IMR-90 (cell line): ENCODE data around the gene MTMR8. TPM values are rescaled to one million over a fixed set of nuclear protein-coding genes. Genes with fewer than 3 reads are reported as not detected.

Experiments
- ATAC-seq: fragments of 200-7000 bp; cut with Tn5 transposase; 2 replicates; pipeline ENCODE4 v1.9.1; 2020; ENCODE audit warnings: low read depth, mild to moderate bottlenecking, moderate library complexity
- BruUV-seq: library from RNA; stranded (reverse); fragments of 400-500 nt; replicated peaks from 2 replicates; lab custom pipeline; 2021; lab: Mats Ljungman, UMichigan
- CTCF ChIA-PET: fragments of 300-600 bp; formaldehyde crosslinking; extraction: SDS; loops from one replicate; lab custom pipeline; 2021; ENCODE audit warnings: antibody characterized with exemption; lab: Yijun Ruan, JAX
- POLR2A ChIA-PET: fragments of 300-600 bp; sonication (Branson Sonifier 250); formaldehyde crosslinking; loops from one replicate; lab custom pipeline; 2022; ENCODE audit warnings: antibody characterized with exemption; ENCODE audit not compliant: unreplicated experiment; lab: Charles Lee
- DNase-seq: peaks from one replicate; pipeline ENCODE4 v3.0.0; 2013
- H2AFZ ChIP-seq: replicated peaks from 2 replicates; pipeline ENCODE3; 2013; ENCODE audit warnings: low read length, mild to moderate bottlenecking; ENCODE audit not compliant: poor library complexity
- H2AK5ac ChIP-seq: 2 replicates; pipeline ENCODE4 v1.6.1; 2013; ENCODE audit warnings: low read depth, low read length, inconsistent platforms
- H2AK9ac ChIP-seq: replicated peaks from 2 replicates; pipeline ENCODE3; 2013; ENCODE audit warnings: mild to moderate bottlenecking, low read depth, low read length, moderate library complexity; ENCODE audit not compliant: poor library complexity
- H2BK120ac ChIP-seq: 2 replicates; pipeline ENCODE4 v1.6.1; 2013; ENCODE audit warnings: low read depth, low read length, inconsistent platforms
- H2BK15ac ChIP-seq: 3 replicates; pipeline ENCODE4 v1.6.1; 2013; ENCODE audit warnings: low read depth, low read length, inconsistent platforms
- H2BK20ac ChIP-seq: 2 replicates; pipeline ENCODE4 v1.6.1; 2013; ENCODE audit warnings: low read depth, mild to moderate bottlenecking, inconsistent platforms, low read length, moderate library complexity
- H2BK5ac ChIP-seq: 2 replicates; pipeline ENCODE4 v1.6.1; 2013; ENCODE audit warnings: mild to moderate bottlenecking, low read depth, low read length, inconsistent platforms; ENCODE audit not compliant: poor library complexity, severe bottlenecking
- H3K14ac ChIP-seq: replicated peaks from 2 replicates; pipeline ENCODE4 v1.6.1; 2013; ENCODE audit warnings: low read depth, low read length, inconsistent platforms
- H3K18ac ChIP-seq: 2 replicates; pipeline ENCODE4 v1.6.1; 2013; ENCODE audit warnings: low read depth, low read length, control low read depth
- H3K23ac ChIP-seq: 2 replicates; pipeline ENCODE4 v1.6.1; 2013; ENCODE audit warnings: low read depth, low read length, inconsistent platforms
- H3K27ac ChIP-seq: 2 replicates; pipeline ENCODE4 v1.5.1; 2013; ENCODE audit warnings: mild to moderate bottlenecking, control low read depth, low read length; ENCODE audit not compliant: insufficient read depth
- H3K27me3 ChIP-seq: 2 replicates; pipeline ENCODE4 v1.6.1; 2013; ENCODE audit warnings: low read length; ENCODE audit not compliant: control insufficient read depth, insufficient read depth
- H3K36me3 ChIP-seq: 2 replicates; pipeline ENCODE4 v1.6.1; 2013; ENCODE audit warnings: low read length, mixed read lengths; ENCODE audit not compliant: control insufficient read depth, insufficient read depth
- H3K4ac ChIP-seq: 2 replicates; pipeline ENCODE4 v1.6.1; 2013; ENCODE audit warnings: low read depth, low read length, inconsistent platforms
- H3K4me1 ChIP-seq: 2 replicates; pipeline ENCODE4 v1.6.1; 2013; ENCODE audit warnings: low read length, mixed read lengths; ENCODE audit not compliant: control insufficient read depth, insufficient read depth
- H3K4me2 ChIP-seq: 2 replicates; pipeline ENCODE4 v1.6.1; 2013; ENCODE audit warnings: low read depth, mild to moderate bottlenecking, control low read depth, low read length, moderate library complexity
- H3K4me3 ChIP-seq: 2 replicates; pipeline ENCODE4 v1.5.1; 2013; ENCODE audit warnings: low read depth, mild to moderate bottlenecking, control low read depth, low read length, moderate library complexity; ENCODE audit not compliant: insufficient read depth
- H3K56ac ChIP-seq: 2 replicates; pipeline ENCODE4 v1.6.1; 2013; ENCODE audit warnings: low read length, inconsistent platforms; ENCODE audit not compliant: insufficient read depth; ENCODE audit errors: extremely low read depth
- H3K79me1 ChIP-seq, 2 experiments: 2 replicates each; pipeline ENCODE4 v1.6.1; 2013; ENCODE audit warnings: low read length in 2 of 2, inconsistent platforms in 1 of 2, low read depth in 1 of 2
- H3K9ac ChIP-seq: 2 replicates; pipeline ENCODE4 v1.6.1; 2013; ENCODE audit warnings: low read depth, low read length, control low read depth
- H3K9me1 ChIP-seq: 2 replicates; pipeline ENCODE4 v1.6.1; 2013; ENCODE audit warnings: low read length, inconsistent platforms; ENCODE audit not compliant: insufficient read depth
- H3K9me3 ChIP-seq: 2 replicates; pipeline ENCODE4 v1.6.1; 2013; ENCODE audit warnings: low read length; ENCODE audit not compliant: control insufficient read depth, insufficient read depth
- H4K20me1 ChIP-seq: 2 replicates; pipeline ENCODE4 v1.6.1; 2013; ENCODE audit warnings: low read length, inconsistent platforms; ENCODE audit not compliant: insufficient read depth
- H4K5ac ChIP-seq: 2 replicates; pipeline ENCODE4 v1.6.1; 2013; ENCODE audit warnings: mild to moderate bottlenecking, low read depth, low read length, control low read depth
- H4K8ac ChIP-seq, 2 experiments: 2 replicates each; pipeline ENCODE4 v1.6.1; 2013; ENCODE audit warnings: low read depth in 2 of 2, low read length in 2 of 2, control low read depth in 1 of 2, inconsistent platforms in 1 of 2
- H4K91ac ChIP-seq: 2 replicates; pipeline ENCODE4 v1.6.1; 2013; ENCODE audit warnings: low read depth, low read length, inconsistent platforms; ENCODE audit not compliant: insufficient read depth
- BHLHE40 ChIP-seq: fragments of 150-350 bp; IDR thresholded peaks from 2 replicates; pipeline ENCODE4 v1.6.1; 2016; ENCODE audit warnings: mild to moderate bottlenecking, low read depth, low read length
- CEBPB ChIP-seq: IDR thresholded peaks from 2 replicates; pipeline ENCODE4 v1.6.1; 2012; ENCODE audit warnings: low read depth, low read length, improper control_type of control experiment
- CHD1 ChIP-seq: IDR thresholded peaks from 2 replicates; pipeline ENCODE4 v1.6.1; 2012; ENCODE audit warnings: low read depth, low read length, improper control_type of control experiment
- ELK1 ChIP-seq: fragments of 150-350 bp; IDR thresholded peaks from 2 replicates; pipeline ENCODE4 v1.6.1; 2016; ENCODE audit warnings: low read depth, mild to moderate bottlenecking, low read length, moderate library complexity, borderline replicate concordance
- FOS ChIP-seq: fragments of 150-350 bp; IDR thresholded peaks from 2 replicates; pipeline ENCODE4 v1.6.1; 2016; ENCODE audit warnings: low read depth, low read length
- MAFK ChIP-seq: IDR thresholded peaks from 2 replicates; pipeline ENCODE4 v1.6.1; 2012; ENCODE audit warnings: low read depth, low read length, improper control_type of control experiment
- MAZ ChIP-seq: IDR thresholded peaks from 2 replicates; pipeline ENCODE4 v1.6.1; 2012; ENCODE audit warnings: low read depth, mild to moderate bottlenecking, low read length, improper control_type of control experiment, moderate library complexity, borderline replicate concordance
- MXI1 ChIP-seq: IDR thresholded peaks from 2 replicates; pipeline ENCODE4 v1.6.1; 2012; ENCODE audit warnings: low read depth, mild to moderate bottlenecking, low read length, moderate library complexity, borderline replicate concordance
- NFE2L2 ChIP-seq: fragments of 150-350 bp; IDR thresholded peaks from 2 replicates; pipeline ENCODE4 v1.6.1; 2016; ENCODE audit warnings: low read depth, mild to moderate bottlenecking, low read length
- POLR2A ChIP-seq: IDR thresholded peaks from 2 replicates; pipeline ENCODE4 v1.6.1; 2012; ENCODE audit warnings: mild to moderate bottlenecking, low read depth, low read length
- RAD21 ChIP-seq: IDR thresholded peaks from 2 replicates; pipeline ENCODE4 v1.6.1; 2012; ENCODE audit warnings: low read length, improper control_type of control experiment
- RCOR1 ChIP-seq: IDR thresholded peaks from 2 replicates; pipeline ENCODE4 v1.6.1; 2012; ENCODE audit warnings: mild to moderate bottlenecking, low read length, improper control_type of control experiment; ENCODE audit not compliant: insufficient replicate concordance
- RFX5 ChIP-seq: IDR thresholded peaks from 2 replicates; pipeline ENCODE4 v1.8.0; 2012; ENCODE audit warnings: low read depth, mild to moderate bottlenecking, low read length, moderate library complexity
- SMC3 ChIP-seq: fragments of 150-350 bp; IDR thresholded peaks from 2 replicates; pipeline ENCODE4 v1.6.1; 2016; ENCODE audit warnings: low read depth, mild to moderate bottlenecking, antibody characterized with exemption, low read length, moderate library complexity
- dilution Hi-C: fragments of 300-500 bp; cut with HindIII; formaldehyde crosslinking; loops from one replicate; pipeline ENCODE4 v1.14.3; 2018; ENCODE audit warnings: low sequenced_read_pairs; ENCODE audit not compliant: unreplicated experiment
- in situ Hi-C: fragments of 300-500 bp; cut with MboI; formaldehyde crosslinking; loops from 3 replicates; pipeline ENCODE4 v1.14.3; 2019; ENCODE audit warnings: low sequenced_read_pairs, inconsistent platforms, mixed read lengths
- intact Hi-C: fragments of 100-400 bp; cut with micrococcal nuclease; formaldehyde crosslinking; loops from 2 replicates; pipeline ENCODE4 v1.10.0; 2022
- polyA plus RNA-seq, 3 experiments: library from polyadenylated mRNA; depleted of rRNA; stranded (reverse); fragments of >200 nt; gene quantifications; 2 replicates each; pipeline ENCODE4 v1.2.3, GENCODE V29; 2012; ENCODE audit warnings: low replicate concordance in 1 of 3
- total RNA-seq: library from RNA; depleted of rRNA; stranded (reverse); fragments of >200 nt; gene quantifications from 2 replicates; pipeline ENCODE4 v1.2.3, GENCODE V29; 2012
- TF ChIP-seq, protein P1 (sequence below): fragments of 150-350 bp; IDR thresholded peaks from 2 replicates; pipeline ENCODE4 v1.6.1; 2017; ENCODE audit warnings: mild to moderate bottlenecking, antibody characterized with exemption, low read length, low read depth
- TF ChIP-seq, protein P2 (sequence below): conservative IDR thresholded peaks from 2 replicates; pipeline ENCODE4 v1.5.1; 2012; ENCODE audit warnings: mild to moderate bottlenecking, low read depth, low read length, improper control_type of control experiment

The MTMR8 gene
- total and polyA plus RNA-seq, 2 of the 4 experiments (the other 2 are of a cell fraction) = not detected

- no peaks in the 10 kb centered on the region for H3K27me3 ChIP-seq
- no peak overlapping the region for H3K18ac ChIP-seq
- no peaks in the 10 kb centered on the region for H3K79me1 ChIP-seq
- H2BK120ac ChIP-seq = no peak overlapping the region
- H3K14ac ChIP-seq = no peak overlapping the region
- no peak for TF ChIP-seq FOS
- TF ChIP-seq RCOR1 = no peak
- no peak for TF ChIP-seq SMC3
- TF ChIP-seq POLR2A = no peak
- no peak for TF ChIP-seq RAD21
- TF ChIP-seq NFE2L2 = no peak
- no peak for TF ChIP-seq RFX5
- no peak for TF ChIP-seq MAFK
- no peak for TF ChIP-seq MXI1
- TF ChIP-seq BHLHE40 = no peak
- TF ChIP-seq, protein P1, sequence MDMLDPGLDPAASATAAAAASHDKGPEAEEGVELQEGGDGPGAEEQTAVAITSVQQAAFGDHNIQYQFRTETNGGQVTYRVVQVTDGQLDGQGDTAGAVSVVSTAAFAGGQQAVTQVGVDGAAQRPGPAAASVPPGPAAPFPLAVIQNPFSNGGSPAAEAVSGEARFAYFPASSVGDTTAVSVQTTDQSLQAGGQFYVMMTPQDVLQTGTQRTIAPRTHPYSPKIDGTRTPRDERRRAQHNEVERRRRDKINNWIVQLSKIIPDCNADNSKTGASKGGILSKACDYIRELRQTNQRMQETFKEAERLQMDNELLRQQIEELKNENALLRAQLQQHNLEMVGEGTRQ = no peak
- TF ChIP-seq CHD1 = no peak
- no peak for TF ChIP-seq MAZ
- TF ChIP-seq, protein P2, sequence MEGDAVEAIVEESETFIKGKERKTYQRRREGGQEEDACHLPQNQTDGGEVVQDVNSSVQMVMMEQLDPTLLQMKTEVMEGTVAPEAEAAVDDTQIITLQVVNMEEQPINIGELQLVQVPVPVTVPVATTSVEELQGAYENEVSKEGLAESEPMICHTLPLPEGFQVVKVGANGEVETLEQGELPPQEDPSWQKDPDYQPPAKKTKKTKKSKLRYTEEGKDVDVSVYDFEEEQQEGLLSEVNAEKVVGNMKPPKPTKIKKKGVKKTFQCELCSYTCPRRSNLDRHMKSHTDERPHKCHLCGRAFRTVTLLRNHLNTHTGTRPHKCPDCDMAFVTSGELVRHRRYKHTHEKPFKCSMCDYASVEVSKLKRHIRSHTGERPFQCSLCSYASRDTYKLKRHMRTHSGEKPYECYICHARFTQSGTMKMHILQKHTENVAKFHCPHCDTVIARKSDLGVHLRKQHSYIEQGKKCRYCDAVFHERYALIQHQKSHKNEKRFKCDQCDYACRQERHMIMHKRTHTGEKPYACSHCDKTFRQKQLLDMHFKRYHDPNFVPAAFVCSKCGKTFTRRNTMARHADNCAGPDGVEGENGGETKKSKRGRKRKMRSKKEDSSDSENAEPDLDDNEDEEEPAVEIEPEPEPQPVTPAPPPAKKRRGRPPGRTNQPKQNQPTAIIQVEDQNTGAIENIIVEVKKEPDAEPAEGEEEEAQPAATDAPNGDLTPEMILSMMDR = no peak
- no peak for TF ChIP-seq ELK1
- no peak for TF ChIP-seq CEBPB
- DNase-seq (no peak), ATAC-seq (no peak)
- no peak overlapping the region for H3K9ac ChIP-seq
- dilution Hi-C loops = no loop called here
- no peaks in the 10 kb centered on the region; the same call in 1 of the 2 replicates for H3K9me3 ChIP-seq
- H2BK20ac ChIP-seq = no peak overlapping the region
- H2BK15ac ChIP-seq = no peak overlapping the region
- no peak overlapping the region for H3K23ac ChIP-seq
- H4K91ac ChIP-seq = no peak overlapping the region
- no peak overlapping the region for H2AK5ac ChIP-seq
- intact Hi-C loops = no loop called here
- no peak overlapping the region for H4K5ac ChIP-seq
- H3K4me2 ChIP-seq = no peak overlapping the region
- in situ Hi-C loops = no loop called here
- no peaks in the 10 kb centered on the region for H3K9me1 ChIP-seq
- no TSS peak for BruUV-seq
- H3K4me1 ChIP-seq = no peaks in the 10 kb centered on the region
- no peak overlapping the region for H3K4ac ChIP-seq
- no peaks in the 10 kb centered on the region for H3K36me3 ChIP-seq
- ChIA-PET CTCF (no interaction called here), POLR2A (no interaction called here)
- H3K27ac ChIP-seq = no peak overlapping the region
- no peak overlapping the region for H2AK9ac ChIP-seq
- no peak overlapping the region for H2BK5ac ChIP-seq
- H2AFZ ChIP-seq = no peak overlapping the region
- H3K4me3 ChIP-seq = no peak overlapping the region
- no peak overlapping the region for H4K8ac ChIP-seq
- H4K20me1 ChIP-seq = no peaks in the 10 kb centered on the region
- H3K56ac ChIP-seq = no peak overlapping the region
These were observed 130.0 kb downstream of the MTMR8 start for GRCh38 chrX:64265265-64265664.
